Effector memory CD8-positive, alpha-beta T cell (primary cell): ENCODE results near the gene CPNE1.
"Not testable (repeated sequence)": the region's sequence is repeated elsewhere in the genome, so short reads cannot be mapped to it uniquely, and the experiment has no call there.

Source experiments
- ATAC-seq: fragments of 150-1000 bp; cut with Tn5 transposase; replicated peaks from 2 replicates; pipeline ENCODE4 v1.10.0; 2021; ENCODE audit warnings: mild to moderate bottlenecking, moderate library complexity
- DNase-seq, 3 experiments: peaks; one replicate each; pipeline ENCODE4 v3.0.0; 2021
- H3K27ac Mint-ChIP-seq, 2 donors: one replicate each; pipeline ENCODE4 v1.8.0; 2022; ENCODE audit warnings: mild to moderate bottlenecking in 2 of 2, mixed read lengths in 2 of 2, moderate library complexity in 2 of 2
- H3K27me3 Mint-ChIP-seq, 2 donors: one replicate each; pipeline ENCODE4 v1.8.0; 2022; ENCODE audit warnings: mixed read lengths in 2 of 2
- H3K36me3 Mint-ChIP-seq: one replicate; pipeline ENCODE4 v1.8.0; 2022; ENCODE audit warnings: mild to moderate bottlenecking, moderate library complexity, mixed read lengths; ENCODE audit not compliant: insufficient read depth
- H3K4me1 Mint-ChIP-seq, 2 donors: one replicate each; pipeline ENCODE4 v1.8.0; 2022; ENCODE audit warnings: low read depth in 2 of 2, mixed read lengths in 2 of 2
- H3K4me3 Mint-ChIP-seq, 2 donors: one replicate each; pipeline ENCODE4 v1.8.0; 2022; ENCODE audit warnings: mild to moderate bottlenecking in 2 of 2, mixed read lengths in 2 of 2, moderate library complexity in 2 of 2
- H3K9me3 Mint-ChIP-seq, 2 donors: one replicate each; pipeline ENCODE4 v1.8.0; 2022; ENCODE audit warnings: mixed read lengths in 2 of 2

The CPNE1 gene

GRCh38 chr20:35702824-35703695, 38.4 kb upstream of the CPNE1 start:
- no peaks in the 10 kb centered on the region for H3K9me3 Mint-ChIP-seq
- H3K36me3 Mint-ChIP-seq = peaks cover 93% of the 10 kb centered on the region
- H3K27ac Mint-ChIP-seq = peak overlapping the region; percentile 84 to 98
- DNase-seq (no peak), ATAC-seq (no peak)
- H3K4me3 Mint-ChIP-seq = no peak overlapping the region
- no peaks in the 10 kb centered on the region for H3K27me3 Mint-ChIP-seq
- H3K4me1 Mint-ChIP-seq = peaks cover 16 to 37% of the 10 kb centered on the region in 2 donors

GRCh38 chr20:35702051-35702823, 37.5 kb upstream of the CPNE1 start:
- H3K27me3 Mint-ChIP-seq = no peaks in the 10 kb centered on the region
- peak overlapping the region; percentile 84 to 98 for H3K27ac Mint-ChIP-seq
- H3K4me3 Mint-ChIP-seq = no peak overlapping the region
- no peak for ATAC-seq
- H3K4me1 Mint-ChIP-seq = peaks cover 24 to 45% of the 10 kb centered on the region in 2 donors
- no peak for DNase-seq
- peaks cover 86% of the 10 kb centered on the region for H3K36me3 Mint-ChIP-seq
- H3K9me3 Mint-ChIP-seq = no peaks in the 10 kb centered on the region

DNA sequence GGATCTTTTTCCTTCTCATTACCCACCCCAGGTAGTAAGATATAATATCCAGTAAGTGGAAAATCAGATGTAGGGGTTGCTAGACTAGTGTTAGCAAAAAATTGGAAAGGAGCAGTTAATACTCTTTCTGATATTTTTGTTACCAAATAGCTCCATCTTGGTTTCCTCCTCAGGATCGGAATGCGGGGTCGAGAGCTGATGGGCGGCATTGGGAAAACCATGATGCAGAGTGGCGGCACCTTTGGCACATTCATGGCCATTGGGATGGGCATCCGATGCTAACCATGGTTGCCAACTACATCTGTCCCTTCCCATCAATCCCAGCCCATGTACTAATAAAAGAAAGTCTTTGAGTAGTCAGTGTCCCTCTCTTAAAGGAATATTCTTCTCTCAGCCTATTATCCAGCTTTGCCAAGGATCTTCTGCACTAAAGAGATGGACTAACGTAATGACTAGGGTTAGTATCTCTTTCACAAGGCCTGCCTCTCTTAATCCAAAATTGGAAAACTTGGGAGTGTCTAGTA, 36.0 kb upstream of the CPNE1 start:
- peaks cover 27 to 40% of the 10 kb centered on the region in 2 donors for H3K4me1 Mint-ChIP-seq
- no peak for DNase-seq
- ATAC-seq = no peak
- no peaks in the 10 kb centered on the region for H3K27me3 Mint-ChIP-seq
- H3K4me3 Mint-ChIP-seq = peak overlapping the region; percentile 96 to 97
- H3K9me3 Mint-ChIP-seq = no peaks in the 10 kb centered on the region
- peaks cover 76% of the 10 kb centered on the region for H3K36me3 Mint-ChIP-seq
- H3K27ac Mint-ChIP-seq = peak overlapping the region; percentile 98 to 99

DNA sequence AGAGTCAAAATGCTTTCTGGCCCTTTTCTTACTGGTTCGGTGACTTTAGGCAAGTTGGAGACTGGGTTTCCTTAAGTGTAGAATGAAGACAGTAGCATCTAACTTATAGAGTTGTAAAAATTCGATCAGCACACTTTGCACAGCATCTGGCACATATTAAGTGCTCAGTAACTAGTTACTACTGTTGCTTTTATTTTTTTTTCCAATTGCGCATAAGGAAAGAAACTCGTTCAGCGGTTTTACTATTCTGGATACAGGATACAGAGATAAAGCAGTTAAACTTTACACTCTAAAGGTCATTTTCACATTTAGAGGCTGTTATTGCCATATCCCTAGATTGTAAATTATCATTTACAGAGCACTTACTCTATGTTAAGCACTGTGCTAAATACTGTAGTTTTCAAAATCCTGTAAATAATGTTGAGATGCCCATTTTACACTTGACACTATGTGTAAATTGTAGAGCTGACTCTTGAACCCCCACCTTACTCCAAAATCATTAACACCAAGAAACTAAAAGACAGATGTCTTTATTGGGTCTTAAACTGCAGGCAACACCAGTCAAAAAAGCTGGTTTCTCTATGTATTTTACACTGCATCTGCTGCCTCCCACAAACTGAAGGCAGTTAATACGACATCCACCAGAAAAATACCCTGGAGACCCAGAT, 35.4 kb upstream of the CPNE1 start:
- Mint-ChIP-seq H3K27me3 (no peaks in the 10 kb centered on the region), H3K27ac (peak overlapping the region; percentile 98 to 99), H3K4me1 (peaks cover 27 to 45% of the 10 kb centered on the region in 2 donors), H3K36me3 (peaks cover 76% of the 10 kb centered on the region), H3K9me3 (no peaks in the 10 kb centered on the region), H3K4me3 (peak overlapping the region; percentile 96 to 97)
- no peak for ATAC-seq
- DNase-seq = no peak

DNA sequence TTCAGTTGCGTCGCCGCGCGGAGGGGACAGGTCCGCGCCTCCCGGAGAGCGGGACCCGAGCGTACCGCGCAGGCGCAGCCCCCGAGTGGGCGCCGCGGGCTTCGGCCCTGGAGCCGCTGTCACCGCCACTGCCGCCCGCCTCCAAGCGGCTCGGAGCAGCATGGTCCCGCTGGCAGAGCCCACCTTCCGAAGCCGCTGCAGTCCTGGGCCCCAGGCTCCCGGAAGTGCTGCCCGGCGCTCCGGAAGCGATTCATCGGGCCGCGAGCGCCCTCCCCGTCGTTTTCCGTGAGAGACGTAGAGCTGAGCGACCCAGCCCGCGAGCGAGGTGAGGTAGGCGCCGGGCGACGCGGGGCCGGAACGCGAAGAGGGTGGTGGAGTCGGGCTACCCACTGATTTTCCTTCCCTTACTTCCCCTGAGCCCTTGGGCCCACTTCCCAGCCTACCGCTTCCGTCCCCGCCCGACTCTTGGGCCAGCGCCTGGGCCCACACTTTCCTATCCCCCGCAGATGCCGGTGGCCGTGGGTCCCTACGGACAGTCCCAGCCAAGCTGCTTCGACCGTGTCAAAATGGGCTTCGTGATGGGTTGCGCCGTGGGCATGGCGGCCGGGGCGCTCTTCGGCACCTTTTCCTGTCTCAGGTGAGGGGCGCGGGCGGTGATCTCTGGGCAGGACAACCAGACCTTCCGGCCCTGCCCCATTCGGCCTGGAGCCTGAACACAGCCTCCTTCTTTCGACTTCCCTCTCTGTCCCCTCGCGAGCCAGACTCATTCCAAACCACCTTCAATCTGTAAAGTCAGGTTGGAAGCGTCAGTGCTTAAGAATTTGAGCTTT, 34.6 kb upstream of the CPNE1 start, which contains the start of the genes NFS1 and ROMO1:
TSS of gene NFS1 (minus strand) at position 226 of the 830 bp plus-strand sequence. CDS start at position 162, 64 bp downstream.
TSS of gene ROMO1 (plus strand) at position 279 of the 830 bp plus-strand sequence. CDS start at position 507, 228 bp downstream.
- peak; percentile 91 for ATAC-seq
- Mint-ChIP-seq H3K27me3 (no peaks in the 10 kb centered on the region), H3K9me3 (no peaks in the 10 kb centered on the region), H3K36me3 (peaks cover 73% of the 10 kb centered on the region), H3K4me1 (peaks cover 27 to 41% of the 10 kb centered on the region in 2 donors), H3K27ac (peak within 1 kb of the TSS; percentile 98 to 99), H3K4me3 (peak within 1 kb of the TSS; percentile 96 to 97)
- peak; percentile 79 to 83 (median 80) for DNase-seq

- ATAC-seq (peak; percentile 26), DNase-seq (no peak)
- Mint-ChIP-seq H3K9me3 (no peaks in the 10 kb centered on the region), H3K36me3 (peaks cover 69% of the 10 kb centered on the region), H3K4me1 (peaks cover 25 to 35% of the 10 kb centered on the region in 2 donors), H3K4me3 (peak overlapping the region; percentile 96 to 97), H3K27ac (peak overlapping the region; percentile 98 to 99), H3K27me3 (no peaks in the 10 kb centered on the region)
Measured at GRCh38 chr20:35698298-35699126, 33.8 kb upstream of the CPNE1 start.

DNA sequence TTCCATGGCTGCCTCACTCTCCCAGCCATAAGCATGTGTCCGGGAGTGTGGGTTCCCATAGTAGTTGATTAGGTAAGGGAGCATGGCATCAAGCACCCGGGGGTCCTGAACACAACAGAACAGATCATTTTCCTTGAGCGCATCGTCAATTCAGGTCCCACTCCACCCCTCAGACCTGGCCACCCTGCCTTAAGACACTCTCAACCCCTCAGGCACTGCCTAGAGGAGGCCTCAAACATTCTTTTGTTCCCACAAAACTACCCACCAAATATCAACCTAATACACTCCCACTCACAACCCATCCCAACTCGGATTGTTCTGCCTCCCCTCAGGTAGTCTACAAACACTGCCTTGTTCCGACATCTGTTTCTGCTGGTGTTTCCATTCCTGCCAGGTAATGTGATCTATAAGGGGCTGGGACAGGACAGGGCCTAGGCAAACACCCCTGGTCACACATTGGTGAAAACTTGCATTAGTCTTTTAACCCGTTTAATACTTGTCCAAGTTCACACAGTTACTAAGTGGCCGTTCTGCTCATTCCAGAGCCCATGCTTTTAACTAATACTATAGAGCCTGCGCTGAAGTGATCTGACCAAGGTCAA, 33.1 kb upstream of the CPNE1 start:
- peaks cover 25 to 35% of the 10 kb centered on the region in 2 donors for H3K4me1 Mint-ChIP-seq
- H3K27me3 Mint-ChIP-seq = no peaks in the 10 kb centered on the region
- peak overlapping the region; percentile 96 to 97 for H3K4me3 Mint-ChIP-seq
- H3K9me3 Mint-ChIP-seq = no peaks in the 10 kb centered on the region
- ATAC-seq = no peak
- H3K27ac Mint-ChIP-seq = peak overlapping the region; percentile 98 to 99
- DNase-seq = no peak
- H3K36me3 Mint-ChIP-seq = peaks cover 69% of the 10 kb centered on the region

GRCh38 chr20:35695978-35696377, 31.3 kb upstream of the CPNE1 start:
- ATAC-seq = no peak
- Mint-ChIP-seq H3K9me3 (no peaks in the 10 kb centered on the region), H3K36me3 (peaks cover 63% of the 10 kb centered on the region), H3K4me3 (no peak overlapping the region), H3K27me3 (no peaks in the 10 kb centered on the region), H3K27ac (no peak overlapping the region), H3K4me1 (peaks cover 25 to 35% of the 10 kb centered on the region in 2 donors)
- DNase-seq = no peak

- Mint-ChIP-seq H3K27me3 (no peaks in the 10 kb centered on the region), H3K36me3 (peaks cover 63% of the 10 kb centered on the region), H3K27ac (peak overlapping the region in 1 of 2 donors; percentile 17), H3K9me3 (no peaks in the 10 kb centered on the region), H3K4me3 (no peak overlapping the region), H3K4me1 (peaks cover 24 to 33% of the 10 kb centered on the region in 2 donors)
- DNase-seq (no peak), ATAC-seq (no peak)
Measured at GRCh38 chr20:35695245-35695749, 30.6 kb upstream of the CPNE1 start.

DNA sequence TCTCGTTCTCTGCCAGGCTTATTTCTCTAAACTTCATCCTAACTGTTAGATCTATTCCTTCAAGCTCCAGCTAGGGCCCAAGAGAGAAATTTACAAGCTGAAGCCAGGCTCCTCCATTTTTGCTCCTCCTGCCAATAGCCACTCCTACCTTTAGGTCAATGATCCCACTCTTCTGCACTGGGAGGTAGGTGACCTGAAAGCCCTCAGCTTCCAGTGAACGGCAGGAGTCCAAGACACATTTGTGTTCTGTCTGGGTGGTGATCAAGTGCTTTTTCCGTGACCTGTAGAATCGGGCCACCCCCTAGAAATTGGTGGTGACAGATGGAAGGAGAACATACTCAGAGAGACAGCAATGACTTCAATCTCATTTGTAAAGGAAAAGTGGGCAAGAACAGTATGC, 25.6 kb upstream of the CPNE1 start:
- DNase-seq (no peak), ATAC-seq (no peak)
- Mint-ChIP-seq H3K27me3 (no peaks in the 10 kb centered on the region), H3K4me1 (peaks cover 0 to 2% of the 10 kb centered on the region in 2 donors), H3K36me3 (peaks cover 65% of the 10 kb centered on the region), H3K9me3 (no peaks in the 10 kb centered on the region), H3K4me3 (no peak overlapping the region), H3K27ac (no peak overlapping the region)

GRCh38 chr20:35686872-35687271, 22.2 kb upstream of the CPNE1 start:
- H3K4me1 Mint-ChIP-seq, H3K27me3 Mint-ChIP-seq, H3K9me3 Mint-ChIP-seq, H3K4me3 Mint-ChIP-seq, DNase-seq, ATAC-seq, H3K27ac Mint-ChIP-seq: not testable (repeated sequence)
- H3K36me3 Mint-ChIP-seq = peaks cover 59% of the 10 kb centered on the region
